ENCODE data around the gene C19orf81. TPM values are rescaled to one million over a fixed set of nuclear protein-coding genes. Genes with fewer than 3 reads are reported as not detected.

Gene C19orf81
- total and polyA plus RNA-seq, 4 experiments from 2014 or later = not detected

DNA sequence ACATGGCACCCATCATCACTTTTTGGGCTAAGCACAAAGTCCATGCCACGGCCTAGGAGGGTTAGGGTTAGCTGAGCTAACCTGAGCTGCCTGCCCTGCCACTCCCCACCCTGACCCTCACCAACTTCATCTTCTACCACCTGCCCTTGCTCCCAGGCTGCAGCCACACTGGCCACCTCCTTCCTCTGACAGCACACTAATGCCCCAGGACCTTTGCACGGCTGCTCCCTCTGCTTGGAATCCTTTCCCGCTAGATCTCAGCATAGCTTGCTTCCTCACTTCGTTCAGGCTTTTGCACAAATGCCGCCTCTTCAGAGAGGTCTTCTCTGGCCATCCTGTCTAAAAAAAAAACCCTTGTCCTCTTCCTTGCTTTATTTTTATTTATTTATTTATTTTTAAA lies 57.1 kb downstream of the C19orf81 start:
- peaks cover 0 to 5% (median 1%) of the 10 kb centered on the region in 8 donors for H3K9me3 Mint-ChIP-seq
- Histone ChIP-seq H3K9me3 (ENCODE audit: control insufficient read depth in 1 of 2, low read length in 2 of 2) (no peaks in the 10 kb centered on the region), H3K4me1 (ENCODE audit: insufficient read depth, low read length) (no peaks in the 10 kb centered on the region), H3K36me3 (ENCODE audit: insufficient read depth, low read length) (no peaks in the 10 kb centered on the region), H3K27me3 (ENCODE audit: insufficient read depth, low read length) (no peaks in the 10 kb centered on the region), H3K27ac (ENCODE audit: low read depth, low read length) (no peak overlapping the region), H3K4me3 (ENCODE audit: low read length in 2 of 2) (no peak overlapping the region)
- no peaks in the 10 kb centered on the region for H3K4me1 Mint-ChIP-seq
- no peak for DNase-seq
- no peak overlapping the region for H3K4me3 Mint-ChIP-seq
- H3K27me3 Mint-ChIP-seq = peaks cover 17 to 36% of the 10 kb centered on the region in 2 donors
- no peaks in the 10 kb centered on the region for H3K36me3 Mint-ChIP-seq
- POLR2A ChIA-PET (ENCODE audit: partially characterized antibody) = no interaction called here
- CTCF ChIA-PET (ENCODE audit: partially characterized antibody) = no interaction called here
- H3K27ac Mint-ChIP-seq = no peak overlapping the region
- intact Hi-C loops (cut with micrococcal nuclease) = loop anchor here (5.0 kb wide), 1 partner anchor 216 kb away; no protein-coding TSS in a partner anchor

DNA sequence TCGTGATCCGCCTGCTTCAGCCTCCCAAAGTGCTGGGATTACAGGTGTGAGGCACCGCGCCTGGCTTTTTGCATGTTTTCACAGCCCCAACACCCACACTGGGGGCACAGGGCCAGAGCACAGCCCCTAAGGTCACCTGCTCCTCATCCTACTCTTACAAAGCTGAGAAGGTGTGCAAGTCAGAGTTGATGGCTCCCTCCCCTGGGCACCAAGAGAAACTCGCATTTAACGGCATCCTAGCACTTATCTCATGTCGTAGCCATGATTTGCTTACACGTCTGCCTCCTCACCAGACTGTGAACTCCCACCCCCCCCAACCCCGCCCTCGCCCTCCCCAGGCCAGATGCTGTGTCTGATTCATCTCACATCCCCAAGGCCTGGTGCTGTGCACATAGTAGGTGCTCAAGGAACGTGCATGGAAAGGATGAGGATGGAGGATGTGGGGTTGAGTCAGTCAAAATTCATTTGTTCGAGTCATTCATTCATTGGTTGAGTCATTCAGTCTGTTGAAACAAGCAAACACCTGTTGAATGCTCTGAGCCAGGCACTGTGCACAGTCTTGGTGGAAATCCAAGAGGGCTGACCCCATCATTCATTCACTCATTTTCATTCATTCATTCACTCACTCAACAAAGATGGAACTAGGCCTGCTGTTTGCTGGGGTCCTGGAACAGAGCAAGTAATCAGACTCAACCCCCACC lies 59.1 kb downstream of the C19orf81 start:
- Mint-ChIP-seq H3K27ac (no peak overlapping the region), H3K4me3 (no peak overlapping the region), H3K4me1 (no peaks in the 10 kb centered on the region), H3K27me3 (peaks cover 17 to 41% of the 10 kb centered on the region in 2 donors), H3K9me3 (peaks cover 0 to 10% (median 1%) of the 10 kb centered on the region in 8 donors), H3K36me3 (no peaks in the 10 kb centered on the region)
- no peak overlapping the region for H3K27ac ChIP-seq (ENCODE audit: low read depth, low read length)
- no peaks in the 10 kb centered on the region for H3K36me3 ChIP-seq (ENCODE audit: insufficient read depth, low read length)
- H3K4me3 ChIP-seq (ENCODE audit: low read length in 2 of 2) = no peak overlapping the region
- CTCF ChIA-PET (ENCODE audit: partially characterized antibody) = no interaction called here
- H3K4me1 ChIP-seq (ENCODE audit: insufficient read depth, low read length) = no peaks in the 10 kb centered on the region
- POLR2A ChIA-PET (ENCODE audit: partially characterized antibody) = no interaction called here
- intact Hi-C loops (cut with micrococcal nuclease) = loop anchor here (5.0 kb wide), 1 partner anchor 214 kb away; no protein-coding TSS in a partner anchor
- no peaks in the 10 kb centered on the region for H3K9me3 ChIP-seq (ENCODE audit: control insufficient read depth in 1 of 2, low read length in 2 of 2)
- DNase-seq = no peak
- no peaks in the 10 kb centered on the region for H3K27me3 ChIP-seq (ENCODE audit: insufficient read depth, low read length)

Other genes starting within 250 kb of the C19orf81 start
- gene SPIB, start 230.5 kb upstream of the C19orf81 start, total RNA-seq = not detected
- 1 to 10 TPM in 1 of 2 donors, not detected in 1; 1.9 TPM for gene SPIB, start 230.5 kb upstream of the C19orf81 start, polyA plus RNA-seq
- not detected for gene MYBPC2, start 216.6 kb upstream of the C19orf81 start, total RNA-seq
- under 1 TPM in 1 of 2 donors, not detected in 1; 0.10 TPM for gene MYBPC2, start 216.6 kb upstream of the C19orf81 start, polyA plus RNA-seq
- 10 to 100 TPM; 83.7 to 92.6 TPM for gene EMC10, start 172.9 kb upstream of the C19orf81 start, total RNA-seq
- gene EMC10, start 172.9 kb upstream of the C19orf81 start, polyA plus RNA-seq = 10 to 100 TPM in 1 of 2 donors, 1 to 10 TPM in 1; 7.8 to 10.1 TPM
- under 1 TPM in 1 of 2 experiments, not detected in 1; 0.61 TPM for gene GARIN5A, start 172.6 kb upstream of the C19orf81 start, total RNA-seq
- under 1 TPM; 0.39 to 0.44 TPM for gene GARIN5A, start 172.6 kb upstream of the C19orf81 start, polyA plus RNA-seq
- gene JOSD2, start 138.3 kb upstream of the C19orf81 start, total RNA-seq = 10 to 100 TPM; 29.5 to 35.8 TPM
- 10 to 100 TPM; 22.4 to 28.0 TPM for gene JOSD2, start 138.3 kb upstream of the C19orf81 start, polyA plus RNA-seq
- not detected for gene ASPDH, start 135.5 kb upstream of the C19orf81 start, total RNA-seq
- gene ASPDH, start 135.5 kb upstream of the C19orf81 start, polyA plus RNA-seq = not detected
- gene LRRC4B, start 81.0 kb upstream of the C19orf81 start, total RNA-seq = not detected
- gene LRRC4B, start 81.0 kb upstream of the C19orf81 start, polyA plus RNA-seq = under 1 TPM in 1 of 2 donors, not detected in 1; 0.08 TPM
- gene SYT3, start 9.6 kb upstream of the C19orf81 start, total RNA-seq = not detected
- under 1 TPM in 1 of 2 donors, not detected in 1; 0.09 TPM for gene SYT3, start 9.6 kb upstream of the C19orf81 start, polyA plus RNA-seq
- gene SHANK1, start 70.4 kb downstream of the C19orf81 start, total RNA-seq = not detected
- gene SHANK1, start 70.4 kb downstream of the C19orf81 start, polyA plus RNA-seq = not detected
- gene CLEC11A, start 73.9 kb downstream of the C19orf81 start, total RNA-seq = 1 to 10 TPM in 1 of 2 experiments, under 1 TPM in 1; 0.78 to 1.2 TPM
- under 1 TPM; 0.47 to 0.57 TPM for gene CLEC11A, start 73.9 kb downstream of the C19orf81 start, polyA plus RNA-seq
- not detected for gene GPR32, start 121.0 kb downstream of the C19orf81 start, total RNA-seq
- not detected for gene GPR32, start 121.0 kb downstream of the C19orf81 start, polyA plus RNA-seq
- not detected for gene ACP4, start 141.0 kb downstream of the C19orf81 start, total RNA-seq
- gene ACP4, start 141.0 kb downstream of the C19orf81 start, polyA plus RNA-seq = not detected
- not detected for gene KLK1, start 174.3 kb downstream of the C19orf81 start, total RNA-seq
- gene KLK1, start 174.3 kb downstream of the C19orf81 start, polyA plus RNA-seq = not detected
- not detected for gene KLK15, start 184.1 kb downstream of the C19orf81 start, total RNA-seq
- not detected for gene KLK15, start 184.1 kb downstream of the C19orf81 start, polyA plus RNA-seq
- gene KLK3, start 205.5 kb downstream of the C19orf81 start, total RNA-seq = not detected
- not detected for gene KLK3, start 205.5 kb downstream of the C19orf81 start, polyA plus RNA-seq
- not detected for gene KLK2, start 224.0 kb downstream of the C19orf81 start, total RNA-seq
- gene KLK2, start 224.0 kb downstream of the C19orf81 start, polyA plus RNA-seq = not detected